Raji (cell line): ENCODE results near the gene MYOM3.

ENCODE experiments used
- POLR2A ChIP-seq: IDR thresholded peaks from 2 replicates; pipeline ENCODE4 v1.6.1; 2011; ENCODE audit warnings: low read depth, low read length, control low read depth; ENCODE audit not compliant: insufficient read depth

Gene MYOM3

GRCh38 chr1:24097663-24098062 lies 14.3 kb downstream of the MYOM3 start:
- no peak for TF ChIP-seq POLR2A

DNA sequence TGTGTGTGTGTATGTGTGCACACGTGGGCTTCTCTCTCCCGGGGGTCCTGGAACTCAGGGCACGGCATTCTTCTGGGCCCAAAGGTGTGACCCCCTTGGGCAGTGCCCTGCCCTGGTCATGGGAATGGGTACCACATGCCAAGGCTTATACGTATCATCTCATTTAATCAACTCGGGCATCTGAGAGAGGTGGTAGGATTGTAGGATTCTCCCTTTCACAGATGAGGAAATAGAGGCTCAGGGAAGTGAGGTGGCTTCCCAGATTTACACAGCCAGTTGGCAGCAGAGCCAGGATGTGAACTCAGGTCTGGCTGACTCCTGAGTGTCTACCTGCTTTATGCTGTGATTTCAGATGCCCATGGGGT lies 15.2 kb downstream of the MYOM3 start:
- TF ChIP-seq POLR2A: no peak

DNA sequence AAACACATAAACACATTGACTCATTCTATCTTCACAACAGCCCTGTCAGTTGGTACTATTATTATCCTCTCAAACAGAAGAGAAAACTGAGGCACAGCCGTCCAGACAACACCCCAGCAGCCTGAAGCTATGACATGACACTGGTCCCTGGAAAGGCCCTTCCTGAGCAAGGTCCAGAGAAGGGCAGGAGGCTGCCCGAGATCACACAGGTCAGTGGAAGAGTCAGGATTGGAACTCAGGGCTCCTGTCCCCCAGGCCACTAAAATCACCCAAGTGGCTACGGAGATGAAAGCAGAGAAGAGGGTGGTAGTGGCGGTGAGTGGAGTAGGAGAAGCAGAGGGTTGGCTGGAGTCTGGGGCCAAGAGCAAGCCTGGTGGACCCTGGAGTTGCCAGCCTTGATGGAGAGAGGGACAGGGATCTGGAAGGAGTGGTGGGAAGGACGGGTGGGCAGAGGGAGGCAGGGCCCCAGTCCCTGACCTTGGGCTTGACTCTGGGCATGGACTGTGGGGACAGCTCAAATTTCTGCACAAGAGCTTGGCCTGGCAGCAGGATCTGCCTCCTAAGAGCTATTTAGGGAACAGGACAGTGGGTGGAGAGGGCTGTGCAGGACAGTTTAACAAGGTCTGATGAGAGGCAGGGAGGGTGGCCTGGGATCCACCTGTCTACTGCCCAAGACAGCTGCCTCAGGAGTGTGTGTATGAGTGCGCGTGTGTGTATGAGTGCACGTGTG lies 15.8 kb downstream of the MYOM3 start:
- TF ChIP-seq POLR2A: no peak

GRCh38 chr1:24095140-24095859 lies 16.6 kb downstream of the MYOM3 start:
- no peak for TF ChIP-seq POLR2A

- TF ChIP-seq POLR2A: no peak
These were observed 17.4 kb downstream of the MYOM3 start for GRCh38 chr1:24094554-24094953.

DNA sequence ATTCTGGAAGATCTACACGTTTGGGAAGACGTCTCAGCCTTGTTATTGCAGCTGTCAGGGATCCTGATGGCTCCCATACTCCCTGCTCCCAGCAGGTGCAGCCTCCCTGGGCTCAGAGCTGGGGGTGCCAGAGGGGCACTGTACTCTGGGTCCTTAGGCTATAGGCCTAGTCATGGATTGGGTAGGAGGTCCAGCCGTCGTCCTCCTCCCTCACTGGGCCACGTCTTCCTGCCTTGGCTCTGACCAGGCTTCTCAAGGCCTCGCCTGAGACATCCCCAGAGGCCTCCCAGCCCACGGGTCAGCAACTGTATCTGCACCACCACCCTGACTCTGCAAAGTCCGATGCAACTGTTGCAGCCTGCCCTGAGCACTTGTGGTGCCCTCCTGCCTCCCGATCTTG lies 18.2 kb downstream of the MYOM3 start:
- no peak for TF ChIP-seq POLR2A

DNA sequence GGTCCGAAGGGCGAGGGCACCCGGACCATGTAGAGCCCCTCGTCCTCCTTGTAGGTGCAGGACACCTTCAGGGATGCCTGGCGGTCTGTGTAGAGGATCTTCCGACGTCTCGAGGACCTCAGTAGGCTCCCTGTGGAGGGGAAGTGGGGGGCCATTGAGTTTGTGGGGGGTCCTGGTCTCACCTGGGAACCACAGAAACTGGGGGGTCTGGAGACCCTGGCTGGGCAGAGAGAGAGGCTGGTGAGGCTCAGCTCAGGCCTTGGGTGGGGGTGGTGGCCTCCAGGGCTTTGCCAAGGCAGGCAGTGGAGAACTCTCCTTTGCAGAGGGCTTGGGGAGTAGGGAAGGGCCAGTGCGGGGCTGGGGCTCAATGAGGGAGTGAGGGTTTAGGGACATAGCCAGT lies 19.0 kb downstream of the MYOM3 start:
- TF ChIP-seq POLR2A: no peak

DNA sequence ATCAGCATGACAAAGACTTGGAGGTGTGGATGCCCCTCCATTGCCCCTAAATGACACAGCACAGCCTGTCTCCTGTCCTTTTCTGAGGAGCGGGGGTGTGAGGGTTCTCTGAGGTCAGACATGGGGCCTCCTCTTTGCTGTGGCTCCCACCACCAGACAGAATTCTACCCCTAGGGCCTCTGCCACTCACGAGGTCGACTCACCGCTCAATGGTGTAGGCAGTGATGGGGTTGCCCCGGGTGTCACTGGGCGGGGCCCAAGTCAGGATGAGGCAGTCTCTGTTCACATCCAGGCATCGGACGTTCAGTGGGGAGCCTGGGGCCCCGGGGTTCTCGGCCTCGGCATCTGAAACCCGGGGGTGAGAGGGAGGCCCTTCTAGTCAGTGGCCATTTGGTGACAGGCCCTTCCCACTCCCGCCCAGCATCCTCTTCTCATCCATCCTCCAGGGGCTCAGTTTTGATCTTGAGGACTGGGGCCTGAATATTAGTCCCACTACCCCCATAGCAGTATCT lies 19.9 kb downstream of the MYOM3 start:
- no peak for TF ChIP-seq POLR2A

DNA sequence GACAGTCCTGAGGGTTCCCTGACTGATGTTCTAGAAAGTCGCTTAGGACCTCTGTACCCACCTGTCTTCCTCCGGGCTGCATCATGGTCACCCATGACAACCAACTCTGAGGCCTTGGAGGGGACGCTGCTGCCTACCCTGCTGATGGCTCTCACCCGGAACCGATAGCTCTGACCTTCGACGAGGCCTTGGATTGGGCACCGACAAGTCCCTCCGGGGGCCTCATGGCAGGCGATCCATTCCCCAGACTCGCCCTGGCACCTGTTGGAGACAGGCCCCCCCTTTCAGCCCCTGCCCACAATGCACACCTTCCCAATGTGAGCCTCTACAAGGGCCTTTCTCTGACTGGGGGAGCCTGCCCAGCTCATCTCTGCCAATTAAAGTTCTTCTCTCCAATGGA lies 21.2 kb downstream of the MYOM3 start:
- TF ChIP-seq POLR2A: no peak

GRCh38 chr1:24089743-24090555 lies 22.0 kb downstream of the MYOM3 start:
- no peak for TF ChIP-seq POLR2A

DNA sequence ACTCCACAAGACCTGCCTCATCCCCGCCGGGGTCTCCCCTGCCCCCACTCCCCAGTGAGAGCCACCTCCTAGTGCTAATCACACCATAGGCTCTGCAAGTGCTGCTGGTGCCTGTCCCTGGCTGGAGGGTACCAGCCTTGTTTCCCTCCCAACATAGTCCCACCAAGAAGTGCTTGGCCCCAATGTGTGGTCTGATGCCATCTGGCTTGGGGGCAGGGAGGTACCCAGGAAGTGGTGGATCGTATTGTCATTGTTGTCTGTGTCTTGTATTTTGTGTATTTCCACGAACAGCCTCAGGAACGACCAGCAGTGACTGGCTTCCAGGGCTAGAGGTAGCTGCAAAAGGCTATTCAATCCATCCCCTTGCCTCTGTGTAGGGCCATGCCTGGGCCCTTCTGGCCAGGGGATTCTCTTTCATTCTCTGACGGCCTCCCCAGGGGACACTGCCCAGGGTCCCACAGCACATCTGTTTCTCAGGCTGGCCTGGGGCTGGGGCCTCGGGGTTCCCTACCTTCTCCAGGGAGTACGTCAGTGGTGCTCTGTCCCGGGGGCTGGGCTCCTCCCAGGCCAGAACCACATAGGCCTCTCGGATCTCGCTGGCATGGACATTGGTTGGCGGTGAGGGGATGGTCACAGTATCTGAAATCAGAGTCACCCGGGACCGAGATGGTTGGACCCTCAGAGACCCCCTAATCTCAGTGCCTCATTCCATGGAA lies 22.8 kb downstream of the MYOM3 start:
- no peak for TF ChIP-seq POLR2A

- no peak for TF ChIP-seq POLR2A
These were observed 25.5 kb downstream of the MYOM3 start for GRCh38 chr1:24086466-24086865.

- no peak for TF ChIP-seq POLR2A
These were observed 26.4 kb downstream of the MYOM3 start for GRCh38 chr1:24085546-24085945.

GRCh38 chr1:24085007-24085406 lies 26.9 kb downstream of the MYOM3 start:
- no peak for TF ChIP-seq POLR2A

GRCh38 chr1:24084050-24084449 lies 27.9 kb downstream of the MYOM3 start:
- TF ChIP-seq POLR2A: no peak
